Measurements from ENCODE around the gene FCSK.

GRCh38 chr16:70418274-70418992 is 36.0 kb upstream of the FCSK start:
- no peak for TF ChIP-seq CTCF (IDR thresholded peaks at IDR 0.05)
- no peak for TF ChIP-seq POLR2A (IDR thresholded peaks at IDR 0.05)
- no peak for TF ChIP-seq POLR2AphosphoS5 (IDR thresholded peaks at IDR 0.05)
